ENCODE data around the gene SIRT1. TPM values are rescaled to one million over a fixed set of nuclear protein-coding genes. Genes with fewer than 3 reads are reported as not detected.
"Not testable (repeated sequence)": the region's sequence is repeated elsewhere in the genome, so short reads cannot be mapped to it uniquely, and the experiment has no call there.

The SIRT1 gene
- polyA plus RNA-seq, 3 donors from 2014 or later = 3.4 to 16.2 (median 7.3) TPM

- Mint-ChIP-seq H3K4me3 (no peak overlapping the region), H3K9me3 (no peaks in the 10 kb centered on the region), H3K27ac (no peak overlapping the region)
These were observed 59.5 kb downstream of the SIRT1 start for GRCh38 chr10:67943917-67944316.

GRCh38 chr10:67955614-67956013 lies 71.2 kb downstream of the SIRT1 start:
- H3K36me3 Mint-ChIP-seq = peaks cover 6 to 17% (median 10%) of the 10 kb centered on the region in 3 donors
- no peaks in the 10 kb centered on the region for H3K4me1 Mint-ChIP-seq
- peaks cover 0 to 1% (median 0%) of the 10 kb centered on the region in 3 donors for H3K27me3 Mint-ChIP-seq (ENCODE audit: low read depth in 3 of 3)
- H3K9me3 Mint-ChIP-seq = no peaks in the 10 kb centered on the region
- no peak overlapping the region for H3K27ac Mint-ChIP-seq
- no peak overlapping the region for H3K4me3 Mint-ChIP-seq
- DNase-seq = no peak

More at GRCh38 chr10:67943917-67944316, 59.5 kb downstream of the SIRT1 start:
- Mint-ChIP-seq H3K4me1 (peaks cover 1 to 5% of the 10 kb centered on the region in 2 donors), H3K27me3 (ENCODE audit: low read depth in 3 of 3) (no peaks in the 10 kb centered on the region), H3K36me3 (peaks cover 29 to 47% (median 44%) of the 10 kb centered on the region in 3 donors)
- no peak for DNase-seq

DNA sequence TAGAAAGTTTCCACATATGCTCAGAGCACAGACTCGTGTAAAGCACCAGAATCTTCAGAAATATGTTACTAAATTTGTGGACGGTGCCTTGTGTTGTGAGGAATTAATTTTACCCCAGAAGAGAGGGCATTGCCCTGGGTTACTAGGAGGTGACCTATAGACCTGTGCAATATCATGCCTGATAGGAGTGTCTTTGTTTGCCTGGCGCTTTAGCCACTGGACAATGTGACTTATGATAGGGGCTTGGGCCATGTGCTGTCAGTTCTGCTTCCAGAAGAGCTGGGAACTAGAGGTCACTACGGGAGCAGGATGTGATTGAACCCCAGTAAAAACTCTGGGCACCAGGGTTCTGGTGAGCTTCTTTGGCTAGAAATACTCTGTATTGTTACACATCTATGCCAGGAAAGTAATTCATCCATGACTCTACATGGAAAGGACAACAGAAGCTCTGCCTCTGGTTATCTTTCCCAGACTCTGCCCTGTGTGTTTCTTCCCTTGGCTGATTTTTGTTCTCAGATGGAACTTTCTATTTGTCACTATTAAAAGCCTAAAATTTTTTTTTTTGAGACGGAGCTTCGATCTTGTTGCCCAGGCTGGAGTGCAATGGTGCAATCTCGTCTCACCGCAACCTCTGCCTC lies 75.5 kb downstream of the SIRT1 start:
- no peak overlapping the region for H3K27ac Mint-ChIP-seq

DNA sequence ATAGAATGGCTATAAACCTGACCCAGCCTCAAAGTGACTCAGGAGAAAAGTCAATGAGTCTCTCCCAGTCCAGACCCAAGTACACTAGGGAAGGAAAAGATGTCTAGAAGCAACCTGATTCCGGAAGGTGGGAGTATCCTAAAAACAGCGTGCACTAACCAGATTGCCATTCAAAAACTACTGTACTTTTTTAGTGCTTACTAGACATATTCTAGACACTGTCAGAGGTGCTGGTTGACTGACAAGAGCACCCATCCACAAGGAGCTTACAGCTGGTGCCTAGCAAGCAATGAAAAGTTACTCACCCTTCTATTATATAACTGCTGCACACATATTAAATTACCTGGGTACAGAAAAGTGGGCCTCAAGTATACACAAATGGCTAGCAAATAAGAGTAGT lies 81.0 kb downstream of the SIRT1 start:
- Mint-ChIP-seq H3K36me3 (peaks cover 34 to 49% (median 40%) of the 10 kb centered on the region in 3 donors), H3K27ac (no peak overlapping the region), H3K27me3 (ENCODE audit: low read depth in 3 of 3) (no peaks in the 10 kb centered on the region), H3K4me1 (peaks cover 11 to 23% of the 10 kb centered on the region in 2 donors), H3K4me3 (no peak overlapping the region), H3K9me3 (peaks cover 0 to 2% (median under 1%) of the 10 kb centered on the region in 6 donors)
- DNase-seq = no peak

More for the DNA sequence above, 75.5 kb downstream of the SIRT1 start:
- no peaks in the 10 kb centered on the region for H3K9me3 Mint-ChIP-seq
- no peak for DNase-seq
- H3K36me3 Mint-ChIP-seq = peaks cover 17 to 21% (median 18%) of the 10 kb centered on the region in 3 donors
- H3K27me3 Mint-ChIP-seq (ENCODE audit: low read depth in 3 of 3) = peaks cover 0 to 1% (median 0%) of the 10 kb centered on the region in 3 donors
- no peak overlapping the region for H3K4me3 Mint-ChIP-seq
- no peaks in the 10 kb centered on the region for H3K4me1 Mint-ChIP-seq

DNA sequence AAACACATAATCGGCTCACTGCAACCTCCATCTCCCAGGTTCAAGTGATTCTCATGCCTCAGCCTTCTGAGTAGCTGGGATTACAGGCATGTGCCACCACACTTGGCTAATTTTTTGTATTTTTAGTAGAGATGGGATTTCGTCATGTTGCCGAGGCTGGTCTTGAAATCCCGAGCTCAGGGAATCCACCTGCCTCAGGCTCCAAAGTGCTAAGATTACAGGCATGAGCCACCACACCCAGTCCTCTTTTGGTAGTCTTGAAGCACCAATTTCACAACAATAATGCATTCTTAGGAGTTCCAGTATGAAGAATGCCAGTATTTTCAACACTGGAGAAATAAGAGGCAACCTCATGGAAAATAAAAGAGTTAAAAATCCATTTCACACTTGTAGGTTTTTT lies 81.6 kb downstream of the SIRT1 start:
- not testable (repeated sequence) for H3K27ac Mint-ChIP-seq; DNase-seq; H3K9me3 Mint-ChIP-seq; H3K4me3 Mint-ChIP-seq; H3K27me3 Mint-ChIP-seq (ENCODE audit: low read depth in 3 of 3)
- Mint-ChIP-seq H3K36me3 (peaks cover 34 to 49% (median 39%) of the 10 kb centered on the region in 3 donors), H3K4me1 (peaks cover 11 to 23% of the 10 kb centered on the region in 2 donors)

Other genes with a start within 250 kb of the SIRT1 start
- not detected for gene CTNNA3, start 188.5 kb upstream of the SIRT1 start, polyA plus RNA-seq
- under 1 TPM in 1 of 3 donors, not detected in 2; 0.44 TPM for gene DNAJC12, start 46.5 kb upstream of the SIRT1 start, polyA plus RNA-seq
- gene HERC4, start 190.6 kb downstream of the SIRT1 start, polyA plus RNA-seq = 10 to 100 TPM in 2 of 3 donors, 1 to 10 TPM in 1; 9.6 to 20.7 (median 12.7) TPM
- not detected for gene MYPN, start 224.8 kb downstream of the SIRT1 start, polyA plus RNA-seq

All from immature natural killer cell (primary cell).